Measurements from ENCODE around the gene C1orf167.

GRCh38 chr1:11774753-11775152, 12.8 kb downstream of the C1orf167 start:
- no peak for TF ChIP-seq CTCF (IDR thresholded peaks at IDR 0.05; ENCODE audit: low read length)
- no peak for TF ChIP-seq EZH2 (IDR thresholded peaks at IDR 0.05; ENCODE audit: borderline replicate concordance, low read length)
